NCI-H1930 (cell line): ENCODE results near the gene ADGRB3.
A peak's percentile ranks its signal among the peaks of the same experiment; 100 is the strongest.

Source experiments
- DNase-seq, 2 experiments: peaks; one replicate each; lab custom pipeline; 2025; lab: John Stamatoyannopoulos, UW

ADGRB3 gene

GRCh38 chr6:69339163-69339550 is 704.1 kb downstream of the ADGRB3 start:
- DNase-seq: no peak

- no peak for DNase-seq
These were observed 705.1 kb downstream of the ADGRB3 start for GRCh38 chr6:69340196-69340595.

- DNase-seq: no peak
These were observed 708.8 kb downstream of the ADGRB3 start for GRCh38 chr6:69343851-69344250.

- DNase-seq: no peak
These were observed 714.7 kb downstream of the ADGRB3 start for GRCh38 chr6:69349771-69350170.

GRCh38 chr6:69362209-69362608 is 727.1 kb downstream of the ADGRB3 start:
- DNase-seq: no peak

- no peak for DNase-seq
These were observed 731.7 kb downstream of the ADGRB3 start for GRCh38 chr6:69366831-69367230.

- no peak for DNase-seq
These were observed 733.5 kb downstream of the ADGRB3 start for GRCh38 chr6:69368613-69369012.

- DNase-seq: no peak
These were observed 735.7 kb downstream of the ADGRB3 start for GRCh38 chr6:69370763-69371162.

GRCh38 chr6:69378326-69378725 is 743.2 kb downstream of the ADGRB3 start:
- no peak for DNase-seq

- no peak for DNase-seq
These were observed 744.4 kb downstream of the ADGRB3 start for GRCh38 chr6:69379518-69379917.

- no peak for DNase-seq
These were observed 748.5 kb downstream of the ADGRB3 start for GRCh38 chr6:69383627-69384026.

- no peak for DNase-seq
These were observed 751.3 kb downstream of the ADGRB3 start for GRCh38 chr6:69386426-69386825.

GRCh38 chr6:69390125-69390524 is 755.0 kb downstream of the ADGRB3 start:
- DNase-seq: no peak

GRCh38 chr6:69391106-69391505 is 756.0 kb downstream of the ADGRB3 start:
- no peak for DNase-seq

GRCh38 chr6:69392745-69393144 is 757.7 kb downstream of the ADGRB3 start:
- DNase-seq: no peak

GRCh38 chr6:69398311-69398710 is 763.2 kb downstream of the ADGRB3 start:
- no peak for DNase-seq

GRCh38 chr6:69398729-69399128 is 763.6 kb downstream of the ADGRB3 start:
- no peak for DNase-seq

GRCh38 chr6:69408886-69409285 is 773.8 kb downstream of the ADGRB3 start:
- DNase-seq: no peak

- no peak for DNase-seq
These were observed 781.7 kb downstream of the ADGRB3 start for GRCh38 chr6:69416776-69417175.

- no peak for DNase-seq
These were observed 786.2 kb downstream of the ADGRB3 start for GRCh38 chr6:69421269-69421668.

- no peak for DNase-seq
These were observed 786.9 kb downstream of the ADGRB3 start for GRCh38 chr6:69422020-69422419.

- DNase-seq: no peak
These were observed 787.4 kb downstream of the ADGRB3 start for GRCh38 chr6:69422475-69422874.

GRCh38 chr6:69423785-69424184 is 788.7 kb downstream of the ADGRB3 start:
- DNase-seq: no peak

GRCh38 chr6:69424581-69424980 is 789.5 kb downstream of the ADGRB3 start:
- no peak for DNase-seq

GRCh38 chr6:69427882-69428281 is 792.8 kb downstream of the ADGRB3 start:
- DNase-seq: peak in 1 of 2 experiments; percentile 19
